Bronchus fibroblast of lung (primary cell): ENCODE results near the gene EAF1. TPM values are rescaled to one million over a fixed set of nuclear protein-coding genes. Genes with fewer than 3 reads are reported as not detected.

Experiments used
- total RNA-seq: library from RNA; depleted of rRNA; stranded (reverse); fragments of >200 nt; gene quantifications from 2 replicates; pipeline ENCODE4 v1.2.3, GENCODE V29; 2015

The EAF1 gene
- total RNA-seq, result 12.6 and 13.8 TPM in 2 replicates

DNA sequence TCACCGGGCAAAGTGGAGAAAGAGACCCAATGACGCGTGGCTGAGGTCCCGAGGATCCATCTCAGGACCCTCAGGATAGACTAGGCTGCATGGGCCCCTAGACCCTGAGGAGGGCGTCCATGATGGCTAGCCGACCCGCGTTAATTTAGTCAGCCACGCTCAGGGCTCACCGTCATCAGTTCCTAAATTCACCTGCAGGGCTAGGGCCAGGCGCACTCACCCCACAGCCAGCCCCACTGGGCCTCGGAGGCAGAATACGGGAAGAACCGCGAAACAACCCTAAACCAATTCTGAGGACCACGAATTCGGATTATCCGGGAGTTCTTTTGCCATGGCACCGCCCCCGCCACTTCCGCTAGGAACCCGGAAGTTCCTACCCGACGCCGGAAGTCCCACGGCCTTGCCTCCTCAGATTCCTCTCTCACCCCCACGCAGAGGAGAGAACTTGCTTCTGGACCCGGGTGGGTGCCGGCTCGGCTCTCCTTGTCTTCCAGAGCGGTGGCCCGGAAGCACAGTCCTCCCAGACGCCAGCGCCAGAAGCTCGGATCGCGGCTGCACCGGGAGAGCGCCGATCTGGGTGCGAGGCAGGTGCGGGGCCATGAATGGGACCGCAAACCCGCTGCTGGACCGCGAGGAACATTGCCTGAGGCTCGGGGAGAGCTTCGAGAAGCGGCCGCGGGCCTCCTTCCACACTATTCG is at the start of gene EAF1, which contains the start of gene METTL6:
TSS of gene EAF1 (plus strand) at position 417 of the 699 bp plus-strand sequence. CDS start at position 599, 182 bp downstream.
TSS of gene METTL6 (minus strand) at position 363 of the 699 bp plus-strand sequence. CDS start 1,033 bp downstream, outside the sequence.

Other genes starting within 250 kb of the EAF1 start
- gene CAPN7, start 221.4 kb upstream of the EAF1 start, total RNA-seq, result 8.6 and 16.6 TPM in 2 replicates
- gene SH3BP5, start 95.0 kb upstream of the EAF1 start, total RNA-seq, result 6.5 and 6.6 TPM in 2 replicates
- 16.0 and 24.1 TPM in 2 replicates for gene METTL6, start 54 bp upstream of the EAF1 start, total RNA-seq
- gene COLQ, start 94.1 kb downstream of the EAF1 start, total RNA-seq, result 0.15 and 0.17 TPM in 2 replicates
- gene HACL1, start 174.0 kb downstream of the EAF1 start, total RNA-seq, result 13.1 and 13.5 TPM in 2 replicates
- 10.9 and 12.8 TPM in 2 replicates for gene BTD, start 174.1 kb downstream of the EAF1 start, total RNA-seq